H9 (cell line): ENCODE data around the gene PID1. TPM values are rescaled to one million over a fixed set of nuclear protein-coding genes. Genes with fewer than 3 reads are reported as not detected.

Experiments
- DNase-seq: peaks from one replicate; pipeline ENCODE4 v3.0.0-alpha.2; 2017
- H2AFZ ChIP-seq: one replicate; pipeline ENCODE4 v1.6.1; 2013; ENCODE audit warnings: mild to moderate bottlenecking, low read length, control low read depth, moderate library complexity
- H2AK5ac ChIP-seq: 2 replicates; pipeline ENCODE4 v1.6.1; 2013; ENCODE audit warnings: low read length, control low read depth, mixed read lengths; ENCODE audit not compliant: insufficient read length
- H2BK120ac ChIP-seq: one replicate; pipeline ENCODE4 v1.6.1; 2013; ENCODE audit warnings: low read depth, mild to moderate bottlenecking, low read length, control low read depth, inconsistent platforms; ENCODE audit not compliant: poor library complexity, severe bottlenecking
- H2BK12ac ChIP-seq: 2 replicates; pipeline ENCODE4 v1.6.1; 2013; ENCODE audit warnings: low read length, control low read depth, mixed read lengths, low read depth; ENCODE audit not compliant: insufficient read length
- H2BK15ac ChIP-seq: 2 replicates; pipeline ENCODE4 v1.6.1; 2013; ENCODE audit warnings: low read depth, low read length, control low read depth
- H2BK20ac ChIP-seq: one replicate; pipeline ENCODE4 v1.6.1; 2013; ENCODE audit warnings: low read depth, mild to moderate bottlenecking, low read length, control low read depth, inconsistent platforms; ENCODE audit not compliant: poor library complexity, severe bottlenecking
- H2BK5ac ChIP-seq: 2 replicates; pipeline ENCODE4 v1.6.1; 2013; ENCODE audit warnings: low read length, control low read depth, mixed read lengths; ENCODE audit not compliant: insufficient read length
- H3K14ac ChIP-seq: 2 replicates; pipeline ENCODE4 v1.6.1; 2013; ENCODE audit warnings: low read length, control low read depth; ENCODE audit not compliant: insufficient read depth
- H3K18ac ChIP-seq: 2 replicates; pipeline ENCODE4 v1.6.1; 2013; ENCODE audit warnings: low read depth, mild to moderate bottlenecking, mixed read lengths, low read length, control low read depth; ENCODE audit not compliant: insufficient read length
- H3K23ac ChIP-seq: 2 replicates; pipeline ENCODE4 v1.6.1; 2013; ENCODE audit warnings: low read length, control low read depth, mixed read lengths, low read depth; ENCODE audit not compliant: insufficient read length
- H3K23me2 ChIP-seq: 2 replicates; pipeline ENCODE4 v1.6.1; 2013; ENCODE audit warnings: low read depth, mild to moderate bottlenecking, mixed read lengths, low read length, control low read depth; ENCODE audit not compliant: insufficient read length, poor library complexity, severe bottlenecking
- H3K27ac ChIP-seq: 2 replicates; pipeline ENCODE4 v1.5.1; 2013; ENCODE audit warnings: low read length, control low read depth, mixed read lengths, low read depth; ENCODE audit not compliant: insufficient read length
- H3K27me3 ChIP-seq: 2 replicates; pipeline ENCODE4 v1.6.1; 2013; ENCODE audit warnings: low read length, control low read depth, inconsistent platforms; ENCODE audit not compliant: insufficient read depth
- H3K4ac ChIP-seq: 2 replicates; pipeline ENCODE4 v1.6.1; 2013; ENCODE audit warnings: low read depth, mild to moderate bottlenecking, control low read depth, inconsistent platforms, low read length, moderate library complexity
- H3K4me1 ChIP-seq: 2 replicates; pipeline ENCODE4 v1.6.1; 2013; ENCODE audit warnings: low read length, control low read depth, inconsistent platforms; ENCODE audit not compliant: insufficient read depth
- H3K4me2 ChIP-seq: 2 replicates; pipeline ENCODE4 v1.6.1; 2013; ENCODE audit warnings: low read length, control low read depth, mixed read lengths; ENCODE audit not compliant: insufficient read length, insufficient read depth
- H3K56ac ChIP-seq: 2 replicates; pipeline ENCODE4 v1.6.1; 2013; ENCODE audit warnings: low read depth, mild to moderate bottlenecking, mixed read lengths, low read length, control low read depth; ENCODE audit not compliant: insufficient read length
- H3K79me1 ChIP-seq: 2 replicates; pipeline ENCODE4 v1.6.1; 2013; ENCODE audit warnings: low read depth, mild to moderate bottlenecking, moderate library complexity, low read length, control low read depth, inconsistent platforms; ENCODE audit not compliant: insufficient read depth, poor library complexity, severe bottlenecking
- H3K79me2 ChIP-seq: 2 replicates; pipeline ENCODE4 v1.6.1; 2013; ENCODE audit warnings: low read length, control low read depth, inconsistent platforms; ENCODE audit not compliant: insufficient read depth
- H3K9ac ChIP-seq: 2 replicates; pipeline ENCODE4 v1.6.1; 2013; ENCODE audit warnings: low read length, control low read depth, mixed read lengths; ENCODE audit not compliant: insufficient read length; ENCODE audit errors: extremely low read depth
- H3K9me3 ChIP-seq: one replicate; pipeline ENCODE4 v1.6.1; 2013; ENCODE audit warnings: low read depth, low read length, inconsistent platforms; ENCODE audit not compliant: control insufficient read depth
- H3T11ph ChIP-seq: one replicate; pipeline ENCODE4 v1.6.1; 2013; ENCODE audit warnings: mild to moderate bottlenecking, low read length, control low read depth, inconsistent platforms
- H4K20me1 ChIP-seq: one replicate; pipeline ENCODE4 v1.6.1; 2013; ENCODE audit not compliant: control insufficient read depth, insufficient read length, insufficient read depth
- H4K5ac ChIP-seq: 2 replicates; pipeline ENCODE4 v1.6.1; 2013; ENCODE audit warnings: low read depth, mild to moderate bottlenecking, mixed read lengths, low read length, control low read depth; ENCODE audit not compliant: insufficient read length
- H4K8ac ChIP-seq: replicated peaks from 2 replicates; pipeline ENCODE4 v1.6.1; 2013; ENCODE audit warnings: low read length, control low read depth, mixed read lengths, low read depth; ENCODE audit not compliant: insufficient read length
- H4K91ac ChIP-seq: 2 replicates; pipeline ENCODE4 v1.6.1; 2013; ENCODE audit warnings: low read depth, mild to moderate bottlenecking, moderate library complexity, mixed read lengths, low read length, control low read depth; ENCODE audit not compliant: insufficient read length
- H3K27ac Mint-ChIP-seq, 3 experiments: 2 replicates in 2 of 3; 3 replicates in 1 of 3; pipeline ENCODE4 v1.8.0; 2020 to 2021; ENCODE audit warnings: mixed read lengths in 3 of 3, mild to moderate bottlenecking in 1 of 3, moderate library complexity in 1 of 3
- H3K27me3 Mint-ChIP-seq: 2 replicates; pipeline ENCODE4 v1.8.0; 2021; ENCODE audit warnings: low read depth, mild to moderate bottlenecking, moderate library complexity, mixed read lengths
- H3K36me3 Mint-ChIP-seq, 3 experiments: 2 replicates in 2 of 3; 3 replicates in 1 of 3; pipeline ENCODE4 v1.8.0; 2020 to 2021; ENCODE audit warnings: low read depth in 3 of 3, mixed read lengths in 3 of 3; ENCODE audit not compliant: insufficient read depth in 1 of 3
- H3K4me1 Mint-ChIP-seq, 2 experiments: 2 replicates each; pipeline ENCODE4 v1.8.0; 2020; ENCODE audit warnings: mixed read lengths in 2 of 2
- H3K4me3 Mint-ChIP-seq, 2 experiments: 2 replicates in 1 of 2; 3 replicates in 1 of 2; pipeline ENCODE4 v1.8.0; 2020 to 2021; ENCODE audit warnings: mild to moderate bottlenecking in 2 of 2, mixed read lengths in 2 of 2, moderate library complexity in 1 of 2
- H3K9me3 Mint-ChIP-seq, 2 experiments: 2 replicates in 1 of 2; 3 replicates in 1 of 2; pipeline ENCODE4 v1.8.0; 2020; ENCODE audit warnings: mild to moderate bottlenecking in 2 of 2, mixed read lengths in 2 of 2, moderate library complexity in 1 of 2
- CTCF ChIP-seq: fragments of 200-600 bp; sonication (generic); conservative IDR thresholded peaks from 3 replicates; pipeline ENCODE4 v1.8.0; 2021; ENCODE audit warnings: antibody characterized with exemption, mild to moderate bottlenecking
- total RNA-seq: library from RNA; stranded (reverse); gene quantifications from 2 replicates; pipeline ENCODE4 v1.2.1, GENCODE V29; 2021

The PID1 gene
- total RNA-seq, 1 experiment from 2014 or later = 1.4 TPM

GRCh38 chr2:229060147-229060546 lies 210.9 kb downstream of the PID1 start:
- Histone ChIP-seq H4K8ac (no peak overlapping the region), H3K27ac (no peak overlapping the region), H4K91ac (no peak overlapping the region), H4K20me1 (no peaks in the 10 kb centered on the region), H3K4me1 (no peaks in the 10 kb centered on the region), H3T11ph (no peak overlapping the region), H3K27me3 (no peaks in the 10 kb centered on the region), H3K79me1 (no peaks in the 10 kb centered on the region), H3K79me2 (no peaks in the 10 kb centered on the region), H3K9me3 (no peaks in the 10 kb centered on the region), H2AFZ (no peak overlapping the region), H3K14ac (no peak overlapping the region), H3K56ac (no peak overlapping the region), H3K4me2 (no peak overlapping the region), H3K23me2 (no peaks in the 10 kb centered on the region), H2BK20ac (no peak overlapping the region), H2BK120ac (no peak overlapping the region), H3K4ac (no peak overlapping the region), H2BK15ac (no peak overlapping the region), H2AK5ac (no peak overlapping the region), H3K23ac (no peak overlapping the region), H3K9ac (no peak overlapping the region), H2BK5ac (no peak overlapping the region), H4K5ac (no peak overlapping the region), H2BK12ac (no peak overlapping the region), H3K18ac (no peak overlapping the region)
- H3K9me3 Mint-ChIP-seq = no peaks in the 10 kb centered on the region; a peak in 1 of 5 replicates
- H3K27me3 Mint-ChIP-seq = no peaks in the 10 kb centered on the region
- H3K36me3 Mint-ChIP-seq = no peaks in the 10 kb centered on the region
- no peak overlapping the region for H3K4me3 Mint-ChIP-seq
- peaks cover 8 to 9% of the 10 kb centered on the region in 2 experiments; a peak in 2 of 4 replicates for H3K4me1 Mint-ChIP-seq
- TF ChIP-seq CTCF = no peak
- no peak overlapping the region for H3K27ac Mint-ChIP-seq
- DNase-seq = no peak
